IPS DF 6.9 (cell line): Measurements from ENCODE around the gene LAS1L.
"Not testable (repeated sequence)": the region's sequence is repeated elsewhere in the genome, so short reads cannot be mapped to it uniquely, and the experiment has no call there.

Experiments
- DNase-seq: peaks from one replicate; pipeline ENCODE4 v3.0.0-alpha.2; 2013; ENCODE audit warnings: low read depth, low spot score
- H3K27ac ChIP-seq: one replicate; pipeline ENCODE4 v1.5.1; 2013; ENCODE audit warnings: low read length, control low read depth
- H3K27me3 ChIP-seq: 2 replicates; pipeline ENCODE4 v1.6.1; 2013; ENCODE audit warnings: mild to moderate bottlenecking, low read length; ENCODE audit not compliant: control insufficient read depth, insufficient read depth
- H3K36me3 ChIP-seq: 2 replicates; pipeline ENCODE4 v1.6.1; 2013; ENCODE audit warnings: low read length; ENCODE audit not compliant: control insufficient read depth, insufficient read depth
- H3K4me1 ChIP-seq: 2 replicates; pipeline ENCODE4 v1.6.1; 2013; ENCODE audit warnings: low read length; ENCODE audit not compliant: control insufficient read depth, insufficient read depth
- H3K4me3 ChIP-seq: 2 replicates; pipeline ENCODE4 v1.5.1; 2013; ENCODE audit warnings: mild to moderate bottlenecking, low read length
- H3K9me3 ChIP-seq: 2 replicates; pipeline ENCODE4 v1.6.1; 2013; ENCODE audit warnings: low read length, inconsistent platforms; ENCODE audit not compliant: control insufficient read depth, insufficient read depth
- WGBS: extraction: QIAGEN DNeasy Blood & Tissue Kit; methylation state at CpG from one replicate; pipeline ENCODE4 v1.1.7; 2013; ENCODE audit warnings: mixed read lengths, missing lambda C conversion rate; ENCODE audit not compliant: insufficient read length, insufficient coverage; 5-methylcytosine and 5-hydroxymethylcytosine counted together

LAS1L gene

DNA sequence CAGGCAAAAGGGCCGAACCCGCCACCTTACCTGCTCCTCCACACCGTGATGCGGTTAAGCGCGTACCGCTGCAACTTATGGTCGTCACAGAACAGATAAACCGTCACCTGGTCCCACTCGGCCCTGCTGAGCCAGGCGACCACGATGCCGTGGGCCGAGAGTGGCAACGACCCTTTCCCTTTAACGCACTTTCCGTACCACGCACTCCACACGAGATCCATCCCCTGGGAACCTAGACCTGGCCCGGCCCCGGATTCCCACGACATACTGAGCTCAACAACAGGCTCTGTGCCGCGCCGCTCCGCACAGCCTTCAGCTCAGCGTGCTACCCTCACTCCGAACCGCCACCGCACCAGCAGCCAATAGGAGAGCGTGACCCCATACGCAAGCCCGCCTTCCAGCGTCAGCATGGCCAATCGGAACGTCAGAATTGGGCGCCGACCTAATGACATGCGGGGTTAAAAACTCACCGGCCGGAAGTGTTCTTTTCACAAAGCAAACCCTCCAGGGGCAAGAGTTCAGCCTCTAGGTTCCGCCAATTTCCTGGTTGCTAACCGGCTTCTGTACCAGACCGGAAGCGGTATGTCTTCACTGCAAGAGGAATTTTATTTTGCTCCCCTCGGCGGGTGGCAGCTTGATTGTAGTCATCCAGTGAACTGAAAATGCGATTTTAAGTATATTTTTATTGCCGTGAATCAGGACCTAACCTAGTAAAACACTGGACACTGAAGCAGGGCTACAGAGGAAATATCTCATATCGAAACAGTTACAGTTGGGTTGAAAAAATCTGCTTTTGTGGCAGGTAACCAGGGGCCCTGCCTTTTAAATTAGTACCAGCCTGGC lies at the start of gene LAS1L:
Gene LAS1L, minus strand, starts transcription at position 338 of the 843 bp plus-strand sequence. Its CDS starts 72 bp downstream, at position 266.
- no peaks in the 10 kb centered on the region for H3K27me3 ChIP-seq

DNA sequence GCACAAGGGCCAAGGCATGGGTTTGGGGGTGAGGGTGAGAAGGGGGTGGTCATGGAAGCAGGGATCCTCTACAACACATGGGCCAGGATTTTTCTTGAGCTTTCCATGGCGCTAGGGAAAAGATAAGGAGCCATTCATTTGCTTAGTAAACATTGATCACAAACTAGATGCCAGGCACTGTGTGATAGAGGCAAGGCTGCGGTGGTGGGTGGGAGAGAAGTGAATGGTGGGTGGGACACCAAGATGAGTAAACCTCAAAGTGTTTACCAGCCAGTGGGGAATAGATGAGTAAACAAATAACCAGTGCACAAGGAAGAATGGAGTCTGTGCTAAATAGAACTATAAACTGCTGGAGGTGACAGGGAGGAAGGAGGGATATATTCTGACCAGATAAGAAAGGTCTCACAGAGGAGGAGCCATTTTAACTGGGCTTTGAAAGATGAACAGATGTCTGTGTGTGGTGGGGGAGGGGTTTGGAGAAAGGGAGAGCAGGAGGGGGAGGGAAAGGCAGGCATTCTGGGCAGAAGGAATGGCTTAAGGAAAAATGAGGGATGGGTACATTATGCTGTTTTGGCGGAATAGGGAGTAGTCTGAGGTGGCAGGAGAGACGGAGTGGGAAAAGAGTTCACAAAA lies 48.0 kb upstream of the LAS1L start:
- H3K27ac ChIP-seq: no peak overlapping the region
- no peaks in the 10 kb centered on the region for H3K9me3 ChIP-seq
- no CpG with 5 or more reads among the region's 4 CpGs for WGBS
- no peaks in the 10 kb centered on the region for H3K36me3 ChIP-seq
- no peaks in the 10 kb centered on the region for H3K27me3 ChIP-seq
- no peak for DNase-seq
- no peak overlapping the region for H3K4me3 ChIP-seq
- no peaks in the 10 kb centered on the region for H3K4me1 ChIP-seq

More for the DNA sequence above, at the start of gene LAS1L:
- Histone ChIP-seq H3K36me3 (peaks cover 3% of the 10 kb centered on the region; the same call in 1 of the 2 replicates), H3K4me3 (peak within 1 kb of the TSS; percentile 99), H3K9me3 (no peaks in the 10 kb centered on the region), H3K4me1 (no peaks in the 10 kb centered on the region), H3K27ac (no peak within 1 kb of the TSS)
- no CpG with 5 or more reads among the region's 50 CpGs for WGBS
- DNase-seq: peak; percentile 76

DNA sequence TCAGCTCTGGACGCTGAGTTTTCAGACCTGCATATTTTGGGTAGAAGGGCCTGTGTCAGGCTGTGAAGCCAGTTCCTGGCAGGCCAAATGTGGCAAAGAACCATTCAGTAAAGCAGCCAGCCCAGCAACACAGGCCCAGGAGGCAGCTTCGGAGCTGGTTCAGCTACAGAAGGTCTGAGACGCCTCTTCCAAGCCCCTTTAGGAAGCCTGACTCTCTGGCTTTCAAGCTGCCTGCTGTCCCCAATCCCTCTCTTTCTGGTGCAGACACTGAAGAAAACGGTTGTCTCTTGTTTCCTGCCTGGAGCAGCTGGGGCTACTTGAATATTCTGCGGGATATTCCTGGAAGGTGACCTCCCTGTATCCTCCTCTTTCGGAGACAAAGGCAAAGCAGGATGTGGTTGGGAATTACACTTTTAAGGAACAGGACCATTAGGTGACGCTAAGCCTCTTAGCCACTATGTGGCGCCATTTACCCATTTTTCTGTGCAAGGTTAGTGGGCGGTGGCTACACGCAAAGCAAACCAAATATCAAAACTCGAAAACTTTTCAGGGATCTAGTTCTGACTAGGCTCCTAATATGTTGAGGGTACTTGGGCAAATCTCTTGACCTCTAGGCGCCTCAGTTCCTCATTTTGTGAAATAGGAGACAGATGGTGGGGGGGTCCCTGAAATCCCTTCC lies 47.2 kb upstream of the LAS1L start:
- H3K4me1 ChIP-seq: no peaks in the 10 kb centered on the region
- H3K9me3 ChIP-seq: no peaks in the 10 kb centered on the region
- no peaks in the 10 kb centered on the region for H3K36me3 ChIP-seq
- no peak overlapping the region for H3K27ac ChIP-seq
- peak; percentile 50 for DNase-seq
- no peaks in the 10 kb centered on the region for H3K27me3 ChIP-seq
- WGBS: no CpG with 5 or more reads among the region's 12 CpGs
- no peak overlapping the region for H3K4me3 ChIP-seq

DNA sequence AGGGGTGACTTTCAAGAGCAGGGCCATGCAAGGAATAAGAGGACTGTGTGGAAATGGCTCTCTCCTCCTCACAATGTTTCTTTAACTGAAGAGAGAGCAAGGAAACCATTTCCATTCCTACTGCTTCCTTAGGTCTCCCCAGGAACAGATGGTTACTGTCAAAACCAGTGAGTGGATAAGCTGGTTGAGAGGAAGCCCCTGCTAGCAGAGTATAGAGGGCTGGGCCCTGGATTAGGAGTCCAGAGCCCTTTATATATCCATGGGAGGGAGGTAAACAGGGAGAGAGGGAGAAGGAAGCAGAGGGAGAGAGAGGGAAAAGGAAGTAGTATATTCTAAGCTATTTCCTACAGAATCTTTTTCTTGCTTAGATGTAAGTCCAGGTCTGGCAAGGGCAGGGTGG lies 43.8 kb upstream of the LAS1L start:
- Histone ChIP-seq H3K27ac (no peak overlapping the region), H3K4me1 (no peaks in the 10 kb centered on the region; the same call in 1 of the 2 replicates), H3K9me3 (no peaks in the 10 kb centered on the region), H3K4me3 (no peak overlapping the region), H3K36me3 (no peaks in the 10 kb centered on the region), H3K27me3 (no peaks in the 10 kb centered on the region)
- DNase-seq: no peak

DNA sequence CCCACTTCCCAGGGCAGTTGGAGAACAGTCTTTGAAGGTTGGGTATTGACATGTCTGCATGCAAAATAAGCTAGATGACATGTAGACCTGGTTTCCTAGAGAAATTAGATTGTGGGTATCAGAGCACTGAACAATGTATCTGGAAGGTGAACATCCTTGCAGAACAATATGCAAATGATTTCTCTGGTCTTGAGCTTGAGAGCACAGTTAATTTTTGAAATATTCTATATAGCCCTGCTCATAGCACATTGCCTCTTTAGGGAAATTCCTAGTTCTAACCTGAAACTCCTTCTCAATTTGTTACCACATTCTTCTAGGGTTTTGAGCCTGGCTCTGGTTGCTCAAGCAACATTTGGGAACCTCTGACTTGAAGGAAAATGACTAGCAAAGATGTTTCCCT lies 41.6 kb upstream of the LAS1L start:
- DNase-seq: no peak
- Histone ChIP-seq H3K4me3 (no peak overlapping the region), H3K27me3 (no peaks in the 10 kb centered on the region)

DNA sequence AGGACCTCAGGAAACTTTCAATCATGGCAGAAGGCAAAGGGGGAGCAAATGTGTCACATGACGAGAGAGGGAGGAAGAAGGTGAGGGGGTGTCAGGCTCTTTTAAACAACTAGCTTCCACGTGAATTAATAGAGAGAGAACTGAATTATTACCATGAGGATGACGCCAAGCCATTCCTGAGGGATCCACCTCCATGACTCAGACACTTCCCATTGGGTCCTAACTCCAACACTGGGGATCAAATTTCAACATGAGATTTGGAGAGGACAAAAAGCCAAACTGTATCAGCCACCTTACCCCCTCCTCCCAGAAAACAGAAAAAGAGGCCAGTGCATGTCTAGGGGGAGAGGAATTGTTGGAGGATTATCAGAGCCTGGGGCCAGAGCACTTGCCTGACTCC lies 40.4 kb upstream of the LAS1L start:
- no peaks in the 10 kb centered on the region for H3K27me3 ChIP-seq
- H3K27ac ChIP-seq: no peak overlapping the region
- no peaks in the 10 kb centered on the region for H3K36me3 ChIP-seq
- no peaks in the 10 kb centered on the region; the same call in 1 of the 2 replicates for H3K4me1 ChIP-seq
- H3K4me3 ChIP-seq: no peak overlapping the region
- no peaks in the 10 kb centered on the region for H3K9me3 ChIP-seq
- no CpG with 5 or more reads among the region's 3 CpGs for WGBS
- no peak for DNase-seq

More for the DNA sequence above, 41.6 kb upstream of the LAS1L start:
- H3K27ac ChIP-seq: no peak overlapping the region
- H3K36me3 ChIP-seq: no peaks in the 10 kb centered on the region
- no peaks in the 10 kb centered on the region for H3K9me3 ChIP-seq
- H3K4me1 ChIP-seq: no peaks in the 10 kb centered on the region; the same call in 1 of the 2 replicates

DNA sequence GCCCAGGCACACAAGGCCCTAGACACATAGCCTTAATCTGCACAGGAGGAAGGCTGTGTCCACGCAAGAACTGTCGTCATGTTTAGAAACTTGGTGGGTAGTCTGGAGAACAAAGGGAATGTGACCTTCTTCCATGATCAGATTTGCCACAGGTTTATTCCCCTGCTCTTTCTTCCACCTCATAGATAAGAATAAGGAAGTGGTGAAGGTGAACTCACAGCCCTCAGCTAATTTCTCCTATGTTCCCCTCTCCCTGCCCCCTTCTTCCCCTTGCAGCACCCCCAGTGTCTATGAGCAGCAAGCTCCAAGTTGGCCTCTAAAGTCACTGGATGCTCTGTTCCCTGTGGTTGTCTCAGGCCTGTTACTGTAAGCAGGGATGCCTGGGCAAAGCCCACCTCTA lies 39.8 kb upstream of the LAS1L start:
- DNase-seq: no peak

DNA sequence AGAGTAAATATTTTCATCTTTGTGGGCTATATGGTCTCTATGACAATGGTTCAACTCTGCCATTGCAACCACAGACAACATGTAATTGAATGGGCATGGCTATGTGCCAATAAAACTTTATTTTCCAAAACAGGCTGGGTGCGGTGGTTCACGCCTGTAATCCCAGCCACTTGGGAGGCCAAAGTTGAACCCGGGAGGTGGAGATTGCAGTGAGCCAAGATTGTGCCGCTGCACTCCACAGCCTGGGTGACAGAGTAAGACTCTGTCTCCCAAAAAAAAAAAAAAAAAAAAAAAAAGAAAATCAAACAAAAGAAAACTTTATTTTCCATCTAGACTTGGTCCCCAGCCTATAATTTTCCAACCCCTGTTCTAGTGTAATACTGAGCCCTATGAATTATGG lies 38.4 kb upstream of the LAS1L start:
- Histone ChIP-seq H3K9me3 (no peaks in the 10 kb centered on the region), H3K4me1 (no peaks in the 10 kb centered on the region; the same call in 1 of the 2 replicates), H3K36me3 (no peaks in the 10 kb centered on the region), H3K27ac (no peak overlapping the region), H3K4me3 (no peak overlapping the region), H3K27me3 (no peaks in the 10 kb centered on the region)
- no CpG with 5 or more reads among the region's 4 CpGs for WGBS
- DNase-seq: no peak

More for the DNA sequence above, 39.8 kb upstream of the LAS1L start:
- no CpG with 5 or more reads among the region's 2 CpGs for WGBS
- H3K4me1 ChIP-seq: no peaks in the 10 kb centered on the region; the same call in 1 of the 2 replicates
- no peak overlapping the region for H3K4me3 ChIP-seq
- H3K27ac ChIP-seq: no peak overlapping the region
- H3K9me3 ChIP-seq: no peaks in the 10 kb centered on the region
- H3K36me3 ChIP-seq: no peaks in the 10 kb centered on the region
- H3K27me3 ChIP-seq: no peaks in the 10 kb centered on the region

DNA sequence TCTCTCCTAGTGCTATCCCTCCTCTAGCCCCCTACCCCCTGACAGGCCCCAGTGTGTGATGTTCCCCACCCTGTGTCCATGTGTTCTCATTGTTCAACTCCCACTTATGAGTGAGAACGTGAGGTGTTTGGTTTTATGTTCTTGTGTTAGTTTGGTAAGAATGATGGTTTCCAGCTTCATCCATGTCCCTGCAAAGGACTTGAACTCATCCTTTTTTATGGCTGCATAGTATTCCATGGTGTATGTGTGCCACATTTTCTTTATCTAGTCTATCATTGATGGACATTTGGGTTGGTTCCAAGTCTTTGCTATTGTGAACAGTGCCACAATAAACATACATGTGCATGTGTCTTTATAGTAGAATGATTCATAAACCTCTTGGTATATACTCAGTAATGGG lies 28.3 kb upstream of the LAS1L start:
- not testable (repeated sequence) for H3K36me3 ChIP-seq, H3K4me1 ChIP-seq, DNase-seq, H3K27ac ChIP-seq, H3K27me3 ChIP-seq, H3K9me3 ChIP-seq, H3K4me3 ChIP-seq
- no CpG with 5 or more reads among the region's 1 CpG for WGBS

DNA sequence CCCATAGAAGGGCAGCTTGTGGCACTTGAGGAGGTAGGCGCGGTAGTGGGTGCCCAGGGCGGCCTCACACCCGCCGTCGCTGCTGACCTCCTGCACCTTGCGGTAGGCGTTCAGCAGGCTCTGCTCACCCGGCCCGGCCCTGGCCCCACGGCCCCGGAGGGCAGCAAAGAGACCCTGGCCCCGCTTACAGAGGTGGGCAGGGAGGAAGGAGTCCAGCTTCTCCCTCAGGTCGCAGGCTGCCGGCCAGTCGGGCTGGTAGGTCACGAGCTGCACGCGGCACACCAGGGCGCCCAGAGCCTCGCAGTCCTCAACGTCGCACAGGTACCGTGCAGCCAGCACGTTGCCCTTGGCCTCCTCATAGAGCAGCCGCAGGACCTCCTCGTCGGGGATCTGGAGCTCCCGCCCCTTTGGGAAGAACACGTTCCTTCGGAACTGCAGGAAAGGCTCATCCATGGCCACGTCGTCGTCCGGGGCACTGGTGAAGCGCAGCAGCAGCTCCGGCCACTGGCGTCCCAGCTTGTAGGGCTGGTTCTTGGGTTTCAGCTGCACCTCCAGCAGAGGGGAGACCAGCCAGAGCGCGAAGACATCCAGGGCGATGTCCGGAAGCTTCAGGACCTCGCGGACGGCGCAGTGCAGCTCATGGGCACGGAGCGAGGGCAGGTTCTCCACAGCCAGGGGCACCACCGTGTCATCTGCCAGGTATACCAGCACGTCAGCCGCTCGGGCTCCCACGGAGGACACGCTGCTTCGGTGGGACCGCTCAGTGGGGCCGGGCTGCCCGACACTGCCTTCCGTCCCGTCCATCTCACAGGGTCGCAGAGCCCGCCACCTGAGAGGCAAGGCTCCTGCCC lies 17.1 kb upstream of the LAS1L start:
- no peaks in the 10 kb centered on the region for H3K27me3 ChIP-seq
- no CpG with 5 or more reads among the region's 62 CpGs for WGBS

More for the DNA sequence above, 17.1 kb upstream of the LAS1L start:
- Histone ChIP-seq H3K9me3 (no peaks in the 10 kb centered on the region), H3K36me3 (no peaks in the 10 kb centered on the region; the same call in 1 of the 2 replicates), H3K4me1 (no peaks in the 10 kb centered on the region), H3K4me3 (no peak overlapping the region), H3K27ac (no peak overlapping the region)
- no peak for DNase-seq
